Stomach (tissue), 9 donors: ENCODE data around the gene NKAIN4. TPM values are rescaled to one million over a fixed set of nuclear protein-coding genes. Genes with fewer than 3 reads are reported as not detected.
A peak's percentile ranks its signal among the peaks of the same experiment; 100 is the strongest.

Experiments used
- DNase-seq, 2 donors: peaks; one replicate each; pipeline versions ENCODE4 v3.0.0 to v3.0.0-alpha.2; 2013 to 2019
- H3K27ac ChIP-seq, 5 donors: fragments of 200-600 bp in 4 of 5; sonication (generic) in 4 of 5; one replicate each; pipeline ENCODE4 v1.5.1; 2013 to 2019; ENCODE audit warnings: mild to moderate bottlenecking in 1 of 5, moderate library complexity in 1 of 5
- H3K27me3 ChIP-seq, 3 donors: fragments of 200-600 bp; sonication (generic); one replicate each; pipeline ENCODE4 v1.5.1; 2017 to 2019; ENCODE audit warnings: mixed run types in 1 of 3
- H3K36me3 ChIP-seq, 4 donors: fragments of 200-600 bp; sonication (generic); 1 replicate in 3 of 4; 2 replicates in 1 of 4; pipeline ENCODE4 v1.5.1; 2016 to 2019
- H3K4me1 ChIP-seq, 4 donors: fragments of 200-600 bp; sonication (generic); one replicate each; pipeline ENCODE4 v1.5.1; 2016 to 2019
- H3K4me3 ChIP-seq, 4 donors: fragments of 200-600 bp; sonication (generic) in 3 of 4; one replicate each; pipeline ENCODE4 v1.5.1; 2016 to 2019; ENCODE audit warnings: mild to moderate bottlenecking in 1 of 4
- H3K9me3 ChIP-seq, 4 donors: fragments of 200-600 bp; sonication (generic); one replicate each; pipeline ENCODE4 v1.5.1; 2016 to 2019
- CTCF ChIP-seq, 7 experiments: fragments of 450-650 bp in 4 of 7; fragments of 200-600 bp in 3 of 7; sonication (generic) in 3 of 7; IDR thresholded peaks; one replicate each; pipeline ENCODE4 v1.5.1; 2016 to 2019; ENCODE audit warnings: antibody characterized with exemption in 7 of 7, control low read depth in 2 of 7, mild to moderate bottlenecking in 1 of 7
- EP300 ChIP-seq: sonication (generic); formaldehyde crosslinking; IDR thresholded peaks from one replicate; pipeline ENCODE4 v1.6.1; 2017; ENCODE audit warnings: antibody characterized with exemption
- POLR2A ChIP-seq, 4 donors: fragments of 450-650 bp; IDR thresholded peaks; one replicate each; pipeline ENCODE4 v1.6.1; 2016; ENCODE audit warnings: antibody characterized with exemption in 4 of 4, control low read depth in 2 of 4, mild to moderate bottlenecking in 1 of 4, moderate library complexity in 1 of 4
- POLR2AphosphoS5 ChIP-seq, 3 donors: sonication (generic); formaldehyde crosslinking; IDR thresholded peaks; one replicate each; pipeline ENCODE4 v1.6.1; 2016; ENCODE audit warnings: antibody characterized with exemption in 3 of 3
- WGBS, 5 donors: extraction: QIAGEN DNeasy Blood & Tissue Kit in 3 of 5; methylation state at CpG; one replicate each; pipeline versions ENCODE4 v1.1.5 to v1.1.7; 2013 to 2018; 5-methylcytosine and 5-hydroxymethylcytosine counted together
- intact Hi-C: fragments of 100-400 bp; cut with DNase I; formaldehyde crosslinking; loops from one replicate; pipeline ENCODE4 v1.15.1; 2023; ENCODE audit warnings: low total_unique reads
- polyA plus RNA-seq, 3 donors: library from polyadenylated mRNA; stranded (reverse); fragments of 200-250 nt; gene quantifications; one replicate each; pipeline ENCODE4 v1.2.3, GENCODE V29; 2013
- total RNA-seq, 5 donors: library from RNA; depleted of rRNA; stranded (reverse); fragments of >200 nt; gene quantifications; one replicate each; pipeline versions ENCODE4 v1.1.0 to v1.2.3, GENCODE V29; 2014 to 2016
- donor health status: healthy with polysubstance abuse.
- donor health status: Bipolar disorder and iron deficiency.
- donor health status: healthy.

Gene NKAIN4
- total and polyA plus RNA-seq, 8 donors, result 0.28 to 4.4 (median 1.2) TPM; not detected in 5

GRCh38 chr20:63217706-63218105, 36.6 kb downstream of the NKAIN4 start:
- 53 to 72% (median 66%) methylated on average over 7 of the region's 7 CpGs for WGBS, 5 donors
- Histone ChIP-seq H3K27ac (no peak overlapping the region), H3K4me1 (peaks cover 29 to 37% (median 36%) of the 10 kb centered on the region in 4 donors), H3K9me3 (no peaks in the 10 kb centered on the region), H3K36me3 (peaks cover 8 to 20% (median 19%) of the 10 kb centered on the region in 4 donors), H3K27me3 (peaks cover 0 to 19% (median 0%) of the 10 kb centered on the region in 3 donors), H3K4me3 (no peak overlapping the region)
- TF ChIP-seq EP300 (no peak), POLR2AphosphoS5 (IDR thresholded peaks at IDR 0.05) (no peak), POLR2A (IDR thresholded peaks at IDR 0.05) (no peak), CTCF (IDR thresholded peaks at IDR 0.05) (no peak)
- intact Hi-C loops, result no loop called here
- DNase-seq, result peak in 1 of 2 donors; percentile 64

DNA sequence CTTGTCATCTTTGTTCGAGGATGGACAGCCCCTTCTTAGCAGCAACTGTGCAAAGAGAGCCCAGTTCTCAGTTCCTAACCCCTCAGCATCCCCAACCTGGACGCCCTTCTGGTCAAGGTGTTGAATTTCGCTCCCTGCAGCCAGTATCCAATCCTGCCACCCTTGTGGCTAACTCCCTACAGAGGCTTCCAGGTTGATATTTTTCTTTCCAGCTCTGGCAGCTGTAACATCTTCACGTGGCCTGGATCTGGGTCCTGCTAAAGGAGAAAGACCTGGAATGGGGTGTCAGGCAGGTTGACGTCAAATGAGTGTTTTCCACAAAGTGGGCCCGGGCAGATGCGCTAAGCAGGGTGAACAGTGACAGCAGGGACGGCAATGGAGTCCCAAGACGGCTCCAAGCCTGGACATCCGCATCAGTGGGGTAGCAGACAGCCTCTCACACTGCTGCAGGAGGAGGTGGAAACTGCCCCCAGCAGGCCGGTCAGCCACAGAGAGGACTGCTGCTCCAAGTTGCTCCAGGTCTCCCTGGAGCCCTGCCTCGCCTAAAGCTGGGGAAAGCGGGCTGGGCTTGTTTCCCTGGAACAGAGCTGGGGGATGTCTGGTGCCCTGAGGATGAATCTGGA, 37.3 kb downstream of the NKAIN4 start:
- peaks cover 16 to 27% (median 27%) of the 10 kb centered on the region in 4 donors for H3K36me3 ChIP-seq
- 75 to 80% (median 77%) methylated on average over 12 to 13 of the region's 13 CpGs for WGBS, 5 donors
- H3K4me3 ChIP-seq, result peak overlapping the region; percentile 66 to 99 (median 90)
- intact Hi-C loops, result no loop called here
- peaks cover 0 to 19% (median 0%) of the 10 kb centered on the region in 3 donors for H3K27me3 ChIP-seq
- no peak for DNase-seq
- TF ChIP-seq POLR2A (IDR thresholded peaks at IDR 0.05) (no peak), CTCF (IDR thresholded peaks at IDR 0.05) (no peak), POLR2AphosphoS5 (IDR thresholded peaks at IDR 0.05) (no peak), EP300 (no peak)
- no peaks in the 10 kb centered on the region for H3K9me3 ChIP-seq
- H3K27ac ChIP-seq, result peak overlapping the region; percentile 86 to 94 (median 92)
- H3K4me1 ChIP-seq, result peaks cover 37 to 44% (median 43%) of the 10 kb centered on the region in 4 donors

GRCh38 chr20:63216041-63216848, 38.0 kb downstream of the NKAIN4 start, which contains the start of gene YTHDF1:
Gene YTHDF1 (minus strand): TSS chr20:63216131. CDS start chr20:63215892, 239 bp downstream.
- H3K36me3 ChIP-seq, result peaks cover 23 to 34% (median 34%) of the 10 kb centered on the region in 4 donors
- peaks cover 37 to 51% (median 50%) of the 10 kb centered on the region in 4 donors for H3K4me1 ChIP-seq
- intact Hi-C loops, result no loop called here
- H3K4me3 ChIP-seq, result peak within 1 kb of the TSS; percentile 87 to 99 (median 96)
- H3K27ac ChIP-seq, result peak within 1 kb of the TSS; percentile 90 to 94 (median 92)
- peak; percentile 98 to 99 for DNase-seq
- H3K9me3 ChIP-seq, result no peaks in the 10 kb centered on the region
- WGBS, 5 donors, result 1 to 4% (median 1%) methylated on average over 27 to 96 of the region's 96 CpGs
- peaks cover 0 to 17% (median 0%) of the 10 kb centered on the region in 3 donors for H3K27me3 ChIP-seq
- TF ChIP-seq CTCF (IDR thresholded peaks at IDR 0.05) (no peak), POLR2AphosphoS5 (IDR thresholded peaks at IDR 0.05) (peak; percentile 81 to 96 (median 94)), POLR2A (IDR thresholded peaks at IDR 0.05) (no peak)
